GM12878 (cell line): Measurements from ENCODE around the gene DYDC2. TPM values are rescaled to one million over a fixed set of nuclear protein-coding genes. Genes with fewer than 3 reads are reported as not detected.
"Not testable (repeated sequence)": the region's sequence is repeated elsewhere in the genome, so short reads cannot be mapped to it uniquely, and the experiment has no call there.

Source experiments
- ATAC-seq: fragments of 200-7000 bp; cut with Tn5 transposase; 3 replicates; pipeline ENCODE4 v1.9.1; 2020; ENCODE audit warnings: mild to moderate bottlenecking, moderate library complexity
- BruUV-seq: library from RNA; stranded (reverse); fragments of 400-500 nt; replicated peaks from 2 replicates; lab custom pipeline; 2021; lab: Mats Ljungman, UMichigan
- CTCF ChIA-PET: fragments of 300-600 bp; sonication (Branson Sonifier 250); formaldehyde crosslinking; extraction: SDS; loops from one replicate; lab custom pipeline; 2021; ENCODE audit warnings: inconsistent platforms; lab: Yijun Ruan, JAX
- POLR2A ChIA-PET: fragments of 350-600 bp; formaldehyde crosslinking; extraction: SDS; loops from one replicate; lab custom pipeline; 2021; ENCODE audit warnings: inconsistent platforms; lab: Charles Lee
- RAD21 ChIA-PET: fragments of 300-600 bp; sonication (Branson Sonifier 250); formaldehyde crosslinking; loops from one replicate; lab custom pipeline; 2023; ENCODE audit warnings: antibody characterized with exemption; ENCODE audit not compliant: unreplicated experiment; lab: Charles Lee
- SMC1A ChIA-PET: fragments of 300-600 bp; sonication (Branson Sonifier 250); formaldehyde crosslinking; loops from one replicate; lab custom pipeline; 2023; ENCODE audit not compliant: unreplicated experiment, uncharacterized antibody; lab: Charles Lee
- DNase-seq: peaks from one replicate; pipeline ENCODE4 v3.0.0-alpha.2; 2011; ENCODE audit warnings: low read depth, low spot score
- FAIRE-seq: peaks from 3 replicates; lab custom pipeline; 2011; peaks lifted over from hg19 to GRCh38; lab: Jason Lieb, UNC
- H2AFZ ChIP-seq: 2 replicates; pipeline ENCODE4 v1.6.0; 2011; ENCODE audit warnings: low read depth, low read length, control low read depth; ENCODE audit not compliant: control insufficient read depth
- H3K27ac ChIP-seq: 2 replicates; pipeline ENCODE4 v1.5.1; 2011; ENCODE audit warnings: control low read depth; ENCODE audit not compliant: control insufficient read depth, insufficient read depth
- H3K27me3 ChIP-seq, 2 experiments: replicated peaks in 1 of 2; 2 replicates each; pipeline versions ENCODE4 v1.6.0 to v1.6.1; 2011; ENCODE audit warnings: low read length in 1 of 2; ENCODE audit not compliant: control insufficient read depth in 2 of 2, insufficient read depth in 2 of 2
- H3K36me3 ChIP-seq, 2 experiments: 2 replicates each; pipeline ENCODE4 v1.5.1; 2011; ENCODE audit warnings: low read length in 1 of 2; ENCODE audit not compliant: control insufficient read depth in 2 of 2, insufficient read depth in 2 of 2
- H3K4me1 ChIP-seq: 2 replicates; pipeline ENCODE4 v1.6.1; 2011; ENCODE audit warnings: mild to moderate bottlenecking, low read length, moderate library complexity, mixed read lengths; ENCODE audit not compliant: control insufficient read depth, insufficient read depth
- H3K4me2 ChIP-seq: 2 replicates; pipeline ENCODE4 v1.6.0; 2011; ENCODE audit warnings: control low read depth; ENCODE audit not compliant: control insufficient read depth, insufficient read depth
- H3K4me3 ChIP-seq: fragments of 200-600 bp; sonication (generic); 2 replicates; pipeline ENCODE4 v1.5.1; 2016
- H3K79me2 ChIP-seq: 2 replicates; pipeline ENCODE4 v1.6.0; 2011; ENCODE audit warnings: low read length; ENCODE audit not compliant: control insufficient read depth, insufficient read depth
- H3K9ac ChIP-seq: 2 replicates; pipeline ENCODE4 v1.8.0; 2011; ENCODE audit warnings: low read length, control low read depth, mixed read lengths; ENCODE audit not compliant: control insufficient read depth, insufficient read depth
- H3K9me3 ChIP-seq: replicated peaks from 3 replicates; pipeline ENCODE4 v1.5.1; 2011; ENCODE audit warnings: mild to moderate bottlenecking, low read length; ENCODE audit not compliant: control insufficient read depth, insufficient read depth
- H4K20me1 ChIP-seq: 2 replicates; pipeline ENCODE4 v1.6.0; 2011; ENCODE audit not compliant: control insufficient read depth, insufficient read depth
- BMI1 ChIP-seq: fragments of 450-650 bp; IDR thresholded peaks from 2 replicates; pipeline ENCODE4 v1.6.1; 2016; ENCODE audit warnings: mild to moderate bottlenecking, moderate library complexity, borderline replicate concordance
- CBFB ChIP-seq: IDR thresholded peaks from 2 replicates; pipeline ENCODE4 v1.6.1; 2016; ENCODE audit warnings: antibody characterized with exemption, low read depth
- CBX5 ChIP-seq: sonication (generic); IDR thresholded peaks from 2 replicates; pipeline ENCODE4 v1.6.1; 2016; ENCODE audit warnings: low read depth, moderate library complexity, mild to moderate bottlenecking, inconsistent platforms
- EED ChIP-seq: sonication (generic); IDR thresholded peaks from 2 replicates; pipeline ENCODE4 v1.6.1; 2016; ENCODE audit warnings: antibody characterized with exemption, low read depth
- ESRRA ChIP-seq: IDR thresholded peaks from 2 replicates; pipeline ENCODE4 v1.6.1; 2012; ENCODE audit warnings: mild to moderate bottlenecking, low read length, improper control_type of control experiment
- MTA3 ChIP-seq: IDR thresholded peaks from 2 replicates; pipeline ENCODE4 v1.6.1; 2012; ENCODE audit warnings: low read length, inconsistent platforms, borderline replicate concordance
- MXI1 ChIP-seq: fragments of 150-350 bp; IDR thresholded peaks from 2 replicates; pipeline ENCODE4 v1.6.1; 2011; ENCODE audit warnings: low read depth, mild to moderate bottlenecking, inconsistent platforms, low read length, improper control_type of control experiment
- MYC ChIP-seq: IDR thresholded peaks from 2 replicates; pipeline ENCODE4 v1.6.1; 2011; ENCODE audit warnings: mild to moderate bottlenecking, low read length, moderate library complexity, inconsistent platforms; ENCODE audit not compliant: insufficient read depth, insufficient replicate concordance, insufficient read length, severe bottlenecking
- POLR2A ChIP-seq: IDR thresholded peaks from 2 replicates; pipeline ENCODE4 v1.6.1; 2011; ENCODE audit warnings: low read depth, mild to moderate bottlenecking, low read length
- POLR2AphosphoS2 ChIP-seq: IDR thresholded peaks from 2 replicates; pipeline ENCODE4 v1.6.1; 2011; ENCODE audit warnings: low read depth, mild to moderate bottlenecking, low read length, improper control_type of control experiment, moderate library complexity
- RBBP5 ChIP-seq: fragments of 200-600 bp; sonication (generic); conservative IDR thresholded peaks from 2 replicates; pipeline ENCODE4 v1.6.1; 2016
- SMAD1 ChIP-seq: fragments of 450-650 bp; IDR thresholded peaks from 2 replicates; pipeline ENCODE4 v1.6.1; 2018; ENCODE audit warnings: mild to moderate bottlenecking, low read depth; ENCODE audit not compliant: partially characterized antibody
- ZNF217 ChIP-seq: fragments of 450-650 bp; IDR thresholded peaks from 2 replicates; pipeline ENCODE4 v1.6.1; 2017; ENCODE audit warnings: antibody characterized with exemption, mild to moderate bottlenecking
- whole genome bisulfite sequencing: methylation state at CpG from one replicate; pipeline ENCODE4 v1.1.6; 2016; ENCODE audit warnings: low lambda C conversion rate; ENCODE audit not compliant: insufficient replicate concordance, insufficient coverage; ENCODE audit errors: missing lambda C conversion rate; 5-methylcytosine and 5-hydroxymethylcytosine counted together
- in situ Hi-C: fragments of 300-500 bp; cut with MboI; formaldehyde crosslinking; loops from 9 replicates; pipeline ENCODE4 v1.14.3; 2018; ENCODE audit warnings: mixed read lengths
- intact Hi-C: fragments of 100-400 bp; cut with micrococcal nuclease; formaldehyde crosslinking; loops from one replicate; pipeline ENCODE4 v1.14.2; 2022; ENCODE audit not compliant: unreplicated experiment
- polyA plus RNA-seq, 11 experiments: library from polyadenylated mRNA; depleted of rRNA in 4 of 11; unstranded in 6 of 11; stranded (reverse) in 5 of 11; fragments of >200 nt; fragmentation: Nextera tagmentation in 4 of 11; fragmentation: Illumina TruSeq in 1 of 11; extraction: Ambion mirVana in 4 of 11; extraction: Trizol in 1 of 11; gene quantifications; 1 replicate in 1 of 11; 2 replicates in 10 of 11; pipeline versions ENCODE4 v1.2.1 to v1.2.3, GENCODE V29; 2011 to 2016; ENCODE audit warnings: inconsistent platforms in 2 of 11, missing spikeins in 2 of 11, low read depth in 1 of 11
- total RNA-seq, 4 experiments: library from RNA; depleted of rRNA in 3 of 4; stranded (reverse); fragments of >200 nt in 3 of 4; fragmentation: Illumina TruSeq in 1 of 4; extraction: Trizol in 1 of 4; gene quantifications; 2 replicates each; pipeline versions ENCODE4 v1.2.1 to v1.2.3, GENCODE V29; 2013 to 2021
- TF ChIP-seq, protein P1 (sequence below): fragments of 450-650 bp; IDR thresholded peaks from 2 replicates; pipeline ENCODE4 v1.6.1; 2018; ENCODE audit warnings: borderline replicate concordance, mild to moderate bottlenecking; ENCODE audit not compliant: partially characterized antibody

DYDC2 gene
- total and polyA plus RNA-seq, 10 of the 15 experiments (the other 5 are each of a cell fraction or from before 2014, with no cell fraction given) = 0.18 TPM; not detected in 9

GRCh38 chr10:80416479-80417098, 60.0 kb downstream of the DYDC2 start:
- no peak overlapping the region for H3K27ac ChIP-seq
- FAIRE-seq (no peak), ATAC-seq (no peak), DNase-seq (no peak)
- RAD21 ChIA-PET = no interaction called here
- no peak overlapping the region for H3K9ac ChIP-seq
- no peak overlapping the region for H3K4me2 ChIP-seq
- SMC1A ChIA-PET = no interaction called here
- no peaks in the 10 kb centered on the region for H4K20me1 ChIP-seq
- H3K4me1 ChIP-seq = peaks cover 8% of the 10 kb centered on the region
- intact Hi-C loops = no loop called here
- in situ Hi-C loops = no loop called here
- CTCF ChIA-PET = no interaction called here
- WGBS = 90% methylated on average over 15 of the region's 15 CpGs
- no TSS peak for BruUV-seq
- no peaks in the 10 kb centered on the region for H3K36me3 ChIP-seq
- no peaks in the 10 kb centered on the region for H3K9me3 ChIP-seq
- no peak overlapping the region for H2AFZ ChIP-seq
- POLR2A ChIA-PET = no interaction called here
- no peak for TF ChIP-seq SMAD1
- no peak for TF ChIP-seq ESRRA
- no peak for TF ChIP-seq POLR2A
- TF ChIP-seq POLR2AphosphoS2 = no peak
- no peak for TF ChIP-seq CBFB
- no peak for TF ChIP-seq ZNF217
- TF ChIP-seq MYC = no peak
- TF ChIP-seq, protein P1, sequence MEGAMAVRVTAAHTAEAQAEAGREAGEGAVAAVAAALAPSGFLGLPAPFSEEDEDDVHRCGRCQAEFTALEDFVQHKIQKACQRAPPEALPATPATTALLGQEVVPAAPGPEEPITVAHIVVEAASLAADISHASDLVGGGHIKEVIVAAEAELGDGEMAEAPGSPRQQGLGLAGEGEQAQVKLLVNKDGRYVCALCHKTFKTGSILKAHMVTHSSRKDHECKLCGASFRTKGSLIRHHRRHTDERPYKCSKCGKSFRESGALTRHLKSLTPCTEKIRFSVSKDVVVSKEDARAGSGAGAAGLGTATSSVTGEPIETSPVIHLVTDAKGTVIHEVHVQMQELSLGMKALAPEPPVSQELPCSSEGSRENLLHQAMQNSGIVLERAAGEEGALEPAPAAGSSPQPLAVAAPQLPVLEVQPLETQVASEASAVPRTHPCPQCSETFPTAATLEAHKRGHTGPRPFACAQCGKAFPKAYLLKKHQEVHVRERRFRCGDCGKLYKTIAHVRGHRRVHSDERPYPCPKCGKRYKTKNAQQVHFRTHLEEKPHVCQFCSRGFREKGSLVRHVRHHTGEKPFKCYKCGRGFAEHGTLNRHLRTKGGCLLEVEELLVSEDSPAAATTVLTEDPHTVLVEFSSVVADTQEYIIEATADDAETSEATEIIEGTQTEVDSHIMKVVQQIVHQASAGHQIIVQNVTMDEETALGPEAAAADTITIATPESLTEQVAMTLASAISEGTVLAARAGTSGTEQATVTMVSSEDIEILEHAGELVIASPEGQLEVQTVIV = no peak
- no peak for TF ChIP-seq MTA3
- TF ChIP-seq BMI1 = no peak
- TF ChIP-seq EED = no peak
- TF ChIP-seq RBBP5 = no peak
- no peak for TF ChIP-seq MXI1
- TF ChIP-seq CBX5 = no peak
- TF ChIP-seq, all 136 proteins: peak for 0
- Histone ChIP-seq H3K27me3 (no peaks in the 10 kb centered on the region), H3K4me3 (no peak overlapping the region), H3K79me2 (no peaks in the 10 kb centered on the region)

DNA sequence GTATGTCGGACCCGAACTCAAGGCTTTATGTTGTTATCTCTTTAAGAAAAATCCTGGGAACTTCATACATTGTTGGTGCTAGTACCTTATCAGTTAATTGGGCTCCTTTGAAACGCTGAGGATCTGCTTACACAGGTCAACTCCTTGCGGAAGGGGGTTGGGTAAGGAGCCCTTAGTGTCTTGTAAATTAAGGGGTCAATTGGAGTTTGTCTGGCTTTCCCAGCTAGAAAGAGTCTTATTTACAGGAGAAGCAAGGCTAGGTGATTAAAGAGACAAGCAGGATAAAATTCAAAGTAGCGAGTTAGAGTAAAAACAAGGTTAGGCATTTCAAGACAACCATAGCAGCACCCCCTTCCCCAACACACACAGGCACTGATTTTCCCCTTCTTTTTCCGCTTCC, 60.7 kb downstream of the DYDC2 start:
- H3K79me2 ChIP-seq, in situ Hi-C loops, intact Hi-C loops, H3K4me2 ChIP-seq, H4K20me1 ChIP-seq, DNase-seq, H3K27ac ChIP-seq, H3K36me3 ChIP-seq, H3K4me3 ChIP-seq, FAIRE-seq, H3K9ac ChIP-seq, SMC1A ChIA-PET, H3K9me3 ChIP-seq, ATAC-seq, H3K27me3 ChIP-seq, H2AFZ ChIP-seq, POLR2A ChIA-PET, RAD21 ChIA-PET, BruUV-seq: not testable (repeated sequence)
- peaks cover 14% of the 10 kb centered on the region for H3K4me1 ChIP-seq
- WGBS = 80% methylated on average over 6 of the region's 6 CpGs
- CTCF ChIA-PET = interaction anchor here (6.2 kb wide), 1 partner anchor 27 kb away, joined by 32 read pairs; no protein-coding TSS in a partner anchor
